ENCODE data around the gene KLF15.

KLF15 gene

DNA sequence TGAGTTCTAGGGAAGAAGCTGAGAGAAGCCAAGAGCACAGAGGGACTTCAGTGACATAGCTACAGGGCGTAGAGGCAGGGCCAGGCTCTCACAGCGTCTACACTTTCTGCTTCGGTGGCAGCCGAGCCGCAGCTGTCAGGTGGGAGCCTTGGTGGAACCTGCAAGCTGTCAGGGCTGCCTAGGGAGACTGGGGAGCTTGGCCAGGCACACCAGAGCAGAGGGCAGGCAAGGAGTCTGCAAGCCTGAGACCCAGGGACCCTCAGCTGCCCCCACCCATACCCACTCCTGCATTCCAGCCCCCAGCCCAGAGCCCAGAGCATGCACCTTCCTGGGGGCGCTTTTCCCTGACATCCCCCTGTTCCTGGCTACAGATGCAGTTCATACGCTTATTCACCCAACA, 13.4 kb upstream of the KLF15 start:
- no peaks in the 10 kb centered on the region for H3K36me3 ChIP-seq (ENCODE audit: control insufficient read depth in 4 of 4, insufficient read depth in 4 of 4, low read length in 3 of 4)
- H3K4me1 ChIP-seq (ENCODE audit: control extremely low read depth in 1 of 4, control insufficient read depth in 4 of 4, insufficient read depth in 4 of 4, low read length in 3 of 4): no peaks in the 10 kb centered on the region
- H3K4me3 ChIP-seq (ENCODE audit: control insufficient read depth in 1 of 7, extremely low read depth in 1 of 7, insufficient read depth in 4 of 7, low read depth in 2 of 7, low read length in 6 of 7): no peak overlapping the region
- H3K27ac ChIP-seq (ENCODE audit: insufficient read depth in 1 of 2, low read depth in 1 of 2, low read length in 2 of 2, poor library complexity in 1 of 2, severe bottlenecking in 2 of 2): no peak overlapping the region
- WGBS (ENCODE audit: insufficient coverage): 96% methylated on average over 6 of the region's 7 CpGs
- H3K27me3 ChIP-seq (replicated peaks in 2 of 5; ENCODE audit: control insufficient read depth in 4 of 5, insufficient read depth in 5 of 5, low read length in 4 of 5): peaks cover 0 to 3% (median 0%) of the 10 kb centered on the region in 5 experiments
- no peak for DNase-seq
- H3K9me3 ChIP-seq (ENCODE audit: control extremely low read depth in 1 of 5, control insufficient read depth in 4 of 5, insufficient read depth in 2 of 5, low read depth in 1 of 5, low read length in 4 of 5): no peaks in the 10 kb centered on the region
- ChIA-PET CTCF (interaction anchor here (0.6 kb wide), 1 partner anchor 40 kb away, joined by 5 read pairs; no protein-coding TSS in a partner anchor), POLR2A (no interaction called here)

GRCh38 chr3:126370055-126370454, 12.8 kb upstream of the KLF15 start:
- POLR2A ChIA-PET: no interaction called here
- CTCF ChIA-PET: no interaction called here
- H3K4me3 ChIP-seq (ENCODE audit: control insufficient read depth in 1 of 7, extremely low read depth in 1 of 7, insufficient read depth in 4 of 7, low read depth in 2 of 7, low read length in 6 of 7): no peak overlapping the region
- 76% methylated on average over 4 of the region's 4 CpGs for WGBS (ENCODE audit: insufficient coverage)
- no peaks in the 10 kb centered on the region for H3K9me3 ChIP-seq (ENCODE audit: control extremely low read depth in 1 of 5, control insufficient read depth in 4 of 5, insufficient read depth in 2 of 5, low read depth in 1 of 5, low read length in 4 of 5)
- H3K4me1 ChIP-seq (ENCODE audit: control extremely low read depth in 1 of 4, control insufficient read depth in 4 of 4, insufficient read depth in 4 of 4, low read length in 3 of 4): no peaks in the 10 kb centered on the region
- no peaks in the 10 kb centered on the region for H3K36me3 ChIP-seq (ENCODE audit: control insufficient read depth in 4 of 4, insufficient read depth in 4 of 4, low read length in 3 of 4)
- no peak overlapping the region for H3K27ac ChIP-seq (ENCODE audit: insufficient read depth in 1 of 2, low read depth in 1 of 2, low read length in 2 of 2, poor library complexity in 1 of 2, severe bottlenecking in 2 of 2)
- H3K27me3 ChIP-seq (replicated peaks in 2 of 5; ENCODE audit: control insufficient read depth in 4 of 5, insufficient read depth in 5 of 5, low read length in 4 of 5): peaks cover 0 to 3% (median 0%) of the 10 kb centered on the region in 5 experiments
- no peak for DNase-seq

- Histone ChIP-seq H3K36me3 (ENCODE audit: control insufficient read depth in 4 of 4, insufficient read depth in 4 of 4, low read length in 3 of 4) (no peaks in the 10 kb centered on the region), H3K27ac (ENCODE audit: insufficient read depth in 1 of 2, low read depth in 1 of 2, low read length in 2 of 2, poor library complexity in 1 of 2, severe bottlenecking in 2 of 2) (no peak overlapping the region), H3K27me3 (replicated peaks in 2 of 5; ENCODE audit: control insufficient read depth in 4 of 5, insufficient read depth in 5 of 5, low read length in 4 of 5) (peaks cover 0 to 3% (median 0%) of the 10 kb centered on the region in 5 experiments), H3K4me1 (ENCODE audit: control extremely low read depth in 1 of 4, control insufficient read depth in 4 of 4, insufficient read depth in 4 of 4, low read length in 3 of 4) (no peaks in the 10 kb centered on the region), H3K4me3 (ENCODE audit: control insufficient read depth in 1 of 7, extremely low read depth in 1 of 7, insufficient read depth in 4 of 7, low read depth in 2 of 7, low read length in 6 of 7) (no peak overlapping the region), H3K9me3 (ENCODE audit: control extremely low read depth in 1 of 5, control insufficient read depth in 4 of 5, insufficient read depth in 2 of 5, low read depth in 1 of 5, low read length in 4 of 5) (no peaks in the 10 kb centered on the region)
- no peak for DNase-seq
- POLR2A ChIA-PET: no interaction called here
- CTCF ChIA-PET: no interaction called here
- WGBS (ENCODE audit: insufficient coverage): 100% methylated on average over 2 of the region's 2 CpGs
Observed at GRCh38 chr3:126369490-126369889, 12.3 kb upstream of the KLF15 start.

GRCh38 chr3:126367316-126367805, 10.2 kb upstream of the KLF15 start:
- POLR2A ChIA-PET: interaction anchor here (0.5 kb wide), 1 partner anchor 138 kb away, joined by 3 read pairs; no protein-coding TSS in a partner anchor
- no peaks in the 10 kb centered on the region for H3K9me3 ChIP-seq (ENCODE audit: control extremely low read depth in 1 of 5, control insufficient read depth in 4 of 5, insufficient read depth in 2 of 5, low read depth in 1 of 5, low read length in 4 of 5)

GRCh38 chr3:126365351-126366277, 8.4 kb upstream of the KLF15 start:
- CTCF ChIA-PET: interaction anchor here (0.9 to 1.5 kb wide), 2 partner anchors 11 to 23 kb away, joined by 3 read pairs; no protein-coding TSS in a partner anchor
- H3K27ac ChIP-seq (ENCODE audit: insufficient read depth in 1 of 2, low read depth in 1 of 2, low read length in 2 of 2, poor library complexity in 1 of 2, severe bottlenecking in 2 of 2): no peak overlapping the region
- 97% methylated on average over 11 of the region's 11 CpGs for WGBS (ENCODE audit: insufficient coverage)

More at GRCh38 chr3:126367316-126367805, 10.2 kb upstream of the KLF15 start:
- no peak for DNase-seq
- Histone ChIP-seq H3K4me3 (ENCODE audit: control insufficient read depth in 1 of 7, extremely low read depth in 1 of 7, insufficient read depth in 4 of 7, low read depth in 2 of 7, low read length in 6 of 7) (no peak overlapping the region), H3K36me3 (ENCODE audit: control insufficient read depth in 4 of 4, insufficient read depth in 4 of 4, low read length in 3 of 4) (no peaks in the 10 kb centered on the region), H3K4me1 (ENCODE audit: control extremely low read depth in 1 of 4, control insufficient read depth in 4 of 4, insufficient read depth in 4 of 4, low read length in 3 of 4) (no peaks in the 10 kb centered on the region), H3K27ac (ENCODE audit: insufficient read depth in 1 of 2, low read depth in 1 of 2, low read length in 2 of 2, poor library complexity in 1 of 2, severe bottlenecking in 2 of 2) (no peak overlapping the region), H3K27me3 (replicated peaks in 2 of 5; ENCODE audit: control insufficient read depth in 4 of 5, insufficient read depth in 5 of 5, low read length in 4 of 5) (peaks cover 0 to 9% (median 5%) of the 10 kb centered on the region in 5 experiments)
- CTCF ChIA-PET: no interaction called here
- WGBS (ENCODE audit: insufficient coverage): 100% methylated on average over 2 of the region's 6 CpGs

DNA sequence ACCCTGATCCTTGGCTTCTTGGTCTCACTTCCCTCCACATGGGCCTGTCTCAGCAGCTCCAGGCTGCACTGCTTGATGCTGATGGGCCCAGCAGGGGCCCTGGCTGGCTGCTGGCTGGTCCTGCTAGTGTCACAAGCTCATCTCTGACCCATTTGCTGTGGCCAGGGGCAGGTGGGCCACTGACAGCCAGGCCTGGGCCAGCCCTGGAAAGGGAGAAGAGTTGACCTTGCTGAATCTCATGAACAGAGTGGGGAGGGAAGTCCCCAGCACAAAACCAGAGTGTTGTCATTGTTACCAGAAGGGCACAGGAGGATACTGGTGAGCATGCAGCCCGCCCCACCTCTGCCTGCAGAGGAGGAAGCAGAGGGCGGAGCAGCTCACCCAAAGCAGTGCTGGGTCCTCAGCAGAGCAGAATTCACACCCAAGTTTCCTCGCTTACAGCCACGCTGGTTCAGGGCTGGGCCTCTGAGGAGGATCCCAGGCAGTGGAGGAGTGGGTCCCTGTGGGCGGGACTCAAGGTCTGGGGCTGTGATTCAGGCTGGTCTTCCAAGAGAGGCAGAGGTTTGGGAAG, 7.6 kb upstream of the KLF15 start:
- Histone ChIP-seq H3K4me3 (ENCODE audit: control insufficient read depth in 1 of 7, extremely low read depth in 1 of 7, insufficient read depth in 4 of 7, low read depth in 2 of 7, low read length in 6 of 7) (no peak overlapping the region), H3K4me1 (ENCODE audit: control extremely low read depth in 1 of 4, control insufficient read depth in 4 of 4, insufficient read depth in 4 of 4, low read length in 3 of 4) (no peaks in the 10 kb centered on the region), H3K9me3 (ENCODE audit: control extremely low read depth in 1 of 5, control insufficient read depth in 4 of 5, insufficient read depth in 2 of 5, low read depth in 1 of 5, low read length in 4 of 5) (no peaks in the 10 kb centered on the region), H3K36me3 (ENCODE audit: control insufficient read depth in 4 of 4, insufficient read depth in 4 of 4, low read length in 3 of 4) (no peaks in the 10 kb centered on the region), H3K27ac (ENCODE audit: insufficient read depth in 1 of 2, low read depth in 1 of 2, low read length in 2 of 2, poor library complexity in 1 of 2, severe bottlenecking in 2 of 2) (no peak overlapping the region), H3K27me3 (replicated peaks in 2 of 5; ENCODE audit: control insufficient read depth in 4 of 5, insufficient read depth in 5 of 5, low read length in 4 of 5) (peaks cover 0 to 30% (median 11%) of the 10 kb centered on the region in 5 experiments)
- WGBS (ENCODE audit: insufficient coverage): 97% methylated on average over 5 of the region's 5 CpGs
- ChIA-PET POLR2A (no interaction called here), CTCF (interaction anchor here (0.9 to 1.5 kb wide), 2 partner anchors 10 to 24 kb away, joined by 3 read pairs; no protein-coding TSS in a partner anchor)
- DNase-seq: no peak

More at GRCh38 chr3:126365351-126366277, 8.4 kb upstream of the KLF15 start:
- Histone ChIP-seq H3K9me3 (ENCODE audit: control extremely low read depth in 1 of 5, control insufficient read depth in 4 of 5, insufficient read depth in 2 of 5, low read depth in 1 of 5, low read length in 4 of 5) (no peaks in the 10 kb centered on the region), H3K4me3 (ENCODE audit: control insufficient read depth in 1 of 7, extremely low read depth in 1 of 7, insufficient read depth in 4 of 7, low read depth in 2 of 7, low read length in 6 of 7) (no peak overlapping the region), H3K27me3 (replicated peaks in 2 of 5; ENCODE audit: control insufficient read depth in 4 of 5, insufficient read depth in 5 of 5, low read length in 4 of 5) (peaks cover 0 to 22% (median 8%) of the 10 kb centered on the region in 5 experiments), H3K4me1 (ENCODE audit: control extremely low read depth in 1 of 4, control insufficient read depth in 4 of 4, insufficient read depth in 4 of 4, low read length in 3 of 4) (no peaks in the 10 kb centered on the region), H3K36me3 (ENCODE audit: control insufficient read depth in 4 of 4, insufficient read depth in 4 of 4, low read length in 3 of 4) (no peaks in the 10 kb centered on the region)
- DNase-seq: no peak
- POLR2A ChIA-PET: no interaction called here

Data from common myeloid progenitor, CD34-positive (primary cell).